Stimulated activated CD8-positive, alpha-beta memory T cell treated with anti-CD3 and anti-CD28 coated beads, Interleukin-4, amount 100 ng/mL, for 4 hours (primary cell): Measurements from ENCODE around the gene PRAMEF11.

Experiments used
- DNase-seq, 2 donors: peaks; one replicate each; pipeline ENCODE4 v3.0.0-alpha.2; 2020; ENCODE audit warnings: low read depth in 2 of 2, low spot score in 1 of 2

The PRAMEF11 gene

DNA sequence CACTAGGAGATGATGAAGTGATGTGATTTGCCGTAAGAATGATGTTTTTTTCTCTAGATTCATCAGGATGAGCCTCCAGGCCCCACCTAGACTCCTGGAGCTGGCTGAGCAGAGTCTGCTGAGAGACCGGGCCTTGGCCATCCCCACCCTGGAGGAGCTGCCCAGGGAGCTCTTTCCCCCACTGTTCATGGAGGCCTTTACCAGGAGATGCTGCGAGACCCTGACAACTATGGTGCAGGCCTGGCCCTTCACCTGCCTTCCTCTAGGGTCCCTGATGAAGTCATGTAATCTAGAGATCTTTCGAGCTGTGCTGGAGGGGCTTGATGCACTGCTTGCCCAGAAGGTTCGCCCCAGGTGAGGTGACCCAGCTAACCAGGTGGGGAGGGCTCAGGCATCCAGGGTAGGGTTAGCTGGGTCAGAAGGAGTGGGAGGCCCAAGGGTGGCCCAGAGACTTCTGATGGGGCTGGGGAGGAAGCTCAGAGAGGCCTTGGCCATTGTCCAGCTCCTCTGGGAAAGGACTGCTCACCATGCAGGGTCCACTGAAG is 56.3 kb downstream of the PRAMEF11 start:
- no peak for DNase-seq
